OCI-LY1 (cell line): ENCODE results near the gene KCTD20.

ENCODE experiments used
- CTCF ChIP-seq: fragments of 200-600 bp; sonication (generic), shearing (Covaris generic); IDR thresholded peaks from 2 replicates; pipeline ENCODE4 v1.5.1; 2017; ENCODE audit warnings: mild to moderate bottlenecking, antibody characterized with exemption, low read length, moderate library complexity, mixed read lengths
- EZH2 ChIP-seq: fragments of 200-600 bp; sonication (generic), shearing (Covaris generic); IDR thresholded peaks from 2 replicates; pipeline ENCODE4 v1.8.0; 2017; ENCODE audit warnings: borderline replicate concordance, mixed run types, mild to moderate bottlenecking, antibody characterized with exemption, low read length, moderate library complexity, mixed read lengths

GRCh38 chr6:36441307-36441894 is 1.4 kb upstream of the KCTD20 start:
- no peak for TF ChIP-seq CTCF
- TF ChIP-seq EZH2, result no peak
